ENCODE data around the gene ZC3H18. TPM values are rescaled to one million over a fixed set of nuclear protein-coding genes. Genes with fewer than 3 reads are reported as not detected.

The ZC3H18 gene
- total RNA-seq, 1 experiment from 2014 or later = 11.8 TPM

- DNase-seq = no peak
- Histone ChIP-seq H2AFZ (ENCODE audit: low read length) (no peak overlapping the region), H3K4me1 (ENCODE audit: insufficient read depth, low read length) (no peaks in the 10 kb centered on the region), H3K4me3 (ENCODE audit: low read length) (no peak overlapping the region), H4K20me1 (ENCODE audit: low read length) (0 out of 2 replicates have a peak, but pooled peaks cover 3% of the 10 kb centered on the region), H3K9me2 (replicated peaks; ENCODE audit: low read length) (no peaks in the 10 kb centered on the region), H3K27ac (ENCODE audit: low read length) (no peak overlapping the region), H3K36me3 (ENCODE audit: low read depth, low read length) (peaks cover 8% of the 10 kb centered on the region; the same call in 1 of the 2 replicates), H3K27me3 (ENCODE audit: low read length) (no peaks in the 10 kb centered on the region), H3K9ac (ENCODE audit: low read length) (no peak overlapping the region), H3F3A (ENCODE audit: low read length, unreplicated experiment) (no peaks in the 10 kb centered on the region), H3K79me2 (ENCODE audit: low read length) (peaks cover 43% of the 10 kb centered on the region), H3K4me2 (ENCODE audit: low read length) (no peak overlapping the region), H3K9me3 (ENCODE audit: low read length) (no peaks in the 10 kb centered on the region)
- POLR2A ChIA-PET (ENCODE audit: unreplicated experiment) = no interaction called here
- no peak for TF ChIP-seq EZH2phosphoT487 (IDR thresholded peaks at IDR 0.05; ENCODE audit: borderline replicate concordance, low read length)
- CTCF ChIA-PET = no interaction called here
- intact Hi-C loops (cut with micrococcal nuclease) = no loop called here
- ATAC-seq = no peak
- no TSS peak for BruUV-seq (replicated peaks)
Observed at GRCh38 chr16:88585269-88585668, 15.1 kb downstream of the ZC3H18 start.

DNA sequence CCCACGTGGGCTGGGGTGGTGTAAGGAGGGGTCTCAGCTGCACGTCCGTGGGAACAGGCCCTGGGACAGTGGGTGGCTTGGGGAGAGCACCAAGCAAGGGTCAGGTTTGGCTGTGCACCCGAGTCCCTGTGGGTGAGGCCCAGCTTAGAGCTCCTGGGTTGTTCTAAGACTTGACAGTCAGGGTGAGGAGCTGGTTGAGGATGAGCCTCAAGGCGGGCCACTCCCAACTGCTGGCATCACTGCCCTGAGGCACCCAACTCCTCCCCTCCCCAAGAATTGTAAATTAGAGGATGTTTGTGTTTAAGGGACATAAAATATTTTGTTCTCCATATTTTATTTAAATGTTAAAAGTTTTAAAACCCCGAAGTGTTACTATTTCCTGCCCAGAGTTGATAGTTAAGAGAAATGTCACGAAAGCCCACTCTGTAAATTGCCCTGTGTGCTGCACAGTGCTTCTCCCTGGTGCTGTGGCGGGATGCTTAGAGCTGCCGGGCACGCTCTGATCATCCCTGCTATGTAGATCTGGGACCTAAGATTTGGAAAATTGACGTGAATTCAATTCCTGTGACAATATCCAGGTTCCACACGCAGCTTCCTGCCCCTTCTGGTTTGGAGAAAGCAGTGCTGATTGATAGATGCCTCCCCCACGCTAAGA is 15.9 kb downstream of the ZC3H18 start:
- Histone ChIP-seq H3K4me1 (ENCODE audit: insufficient read depth, low read length) (no peaks in the 10 kb centered on the region), H3K9me3 (ENCODE audit: low read length) (no peaks in the 10 kb centered on the region), H3K9me2 (replicated peaks; ENCODE audit: low read length) (no peaks in the 10 kb centered on the region), H2AFZ (ENCODE audit: low read length) (no peak overlapping the region), H3K36me3 (ENCODE audit: low read depth, low read length) (peaks cover 8% of the 10 kb centered on the region; the same call in 1 of the 2 replicates), H3K9ac (ENCODE audit: low read length) (no peak overlapping the region), H3K27ac (ENCODE audit: low read length) (no peak overlapping the region), H3F3A (ENCODE audit: low read length, unreplicated experiment) (no peaks in the 10 kb centered on the region), H3K4me2 (ENCODE audit: low read length) (no peak overlapping the region), H3K79me2 (ENCODE audit: low read length) (peaks cover 37% of the 10 kb centered on the region), H3K4me3 (ENCODE audit: low read length) (no peak overlapping the region), H3K27me3 (ENCODE audit: low read length) (no peaks in the 10 kb centered on the region), H4K20me1 (ENCODE audit: low read length) (0 out of 2 replicates have a peak, but pooled peaks cover 3% of the 10 kb centered on the region)
- ChIA-PET POLR2A (ENCODE audit: unreplicated experiment) (no interaction called here), CTCF (no interaction called here)
- intact Hi-C loops (cut with micrococcal nuclease) = no loop called here
- no TSS peak for BruUV-seq (replicated peaks)
- no peak for DNase-seq
- ATAC-seq = no peak
- TF ChIP-seq CTCF (conservative IDR thresholded peaks at IDR 0.05; ENCODE audit: low read depth, low read length) (no peak), EZH2phosphoT487 (IDR thresholded peaks at IDR 0.05; ENCODE audit: borderline replicate concordance, low read length) (no peak), EZH2 (IDR thresholded peaks at IDR 0.05; ENCODE audit: low read length, unreplicated experiment) (no peak)

GRCh38 chr16:88588148-88588547 is 17.9 kb downstream of the ZC3H18 start:
- DNase-seq = no peak
- Histone ChIP-seq H2AFZ (ENCODE audit: low read length) (no peak overlapping the region), H3K4me3 (ENCODE audit: low read length) (no peak overlapping the region), H3K9me3 (ENCODE audit: low read length) (no peaks in the 10 kb centered on the region), H3K36me3 (ENCODE audit: low read depth, low read length) (peaks cover 10% of the 10 kb centered on the region; the same call in 1 of the 2 replicates), H3K27me3 (ENCODE audit: low read length) (no peaks in the 10 kb centered on the region), H3F3A (ENCODE audit: low read length, unreplicated experiment) (no peaks in the 10 kb centered on the region), H3K79me2 (ENCODE audit: low read length) (peaks cover 29% of the 10 kb centered on the region), H3K4me2 (ENCODE audit: low read length) (no peak overlapping the region), H3K27ac (ENCODE audit: low read length) (no peak overlapping the region), H3K9me2 (replicated peaks; ENCODE audit: low read length) (no peaks in the 10 kb centered on the region), H3K9ac (ENCODE audit: low read length) (no peak overlapping the region), H4K20me1 (ENCODE audit: low read length) (0 out of 2 replicates have a peak, but pooled peaks cover 3% of the 10 kb centered on the region), H3K4me1 (ENCODE audit: insufficient read depth, low read length) (no peaks in the 10 kb centered on the region)
- TF ChIP-seq CTCF (conservative IDR thresholded peaks at IDR 0.05; ENCODE audit: low read depth, low read length) (no peak), EZH2 (IDR thresholded peaks at IDR 0.05; ENCODE audit: low read length, unreplicated experiment) (no peak), EZH2phosphoT487 (IDR thresholded peaks at IDR 0.05; ENCODE audit: borderline replicate concordance, low read length) (no peak)
- CTCF ChIA-PET = no interaction called here
- ATAC-seq = no peak
- BruUV-seq (replicated peaks) = no TSS peak
- intact Hi-C loops (cut with micrococcal nuclease) = no loop called here
- POLR2A ChIA-PET (ENCODE audit: unreplicated experiment) = no interaction called here
